HepG2 (cell line): ENCODE data around the gene PIP5K1A. TPM values are rescaled to one million over a fixed set of nuclear protein-coding genes. Genes with fewer than 3 reads are reported as not detected.
A peak's percentile ranks its signal among the peaks of the same experiment; 100 is the strongest.

Source experiments
- ARID4A ChIP-seq: sonication (generic); formaldehyde crosslinking; IDR thresholded peaks from 2 replicates; pipeline ENCODE4 v1.5.0; 2020; ENCODE audit warnings: mild to moderate bottlenecking, missing genetic modification reagents, borderline replicate concordance
- CHD4 ChIP-seq: fragments of 200-600 bp; sonication (generic); IDR thresholded peaks from 2 replicates; pipeline ENCODE4 v1.7.0; 2017; ENCODE audit warnings: mild to moderate bottlenecking, low read length, borderline replicate concordance
- EED ChIP-seq: sonication (generic); formaldehyde crosslinking; IDR thresholded peaks from 2 replicates; pipeline ENCODE4 v1.5.0; 2020; ENCODE audit warnings: mild to moderate bottlenecking, missing genetic modification reagents
- FOSL1 ChIP-seq: sonication (generic); formaldehyde crosslinking; IDR thresholded peaks from 2 replicates; pipeline ENCODE4 v1.9.0; 2021; ENCODE audit warnings: missing genetic modification reagents, borderline replicate concordance
- GABPA ChIP-seq, 2 experiments: IDR thresholded peaks; 2 replicates each; pipeline ENCODE4 v1.6.1; 2011 to 2016; ENCODE audit warnings: low read depth in 2 of 2, low read length in 1 of 2, missing biosample characterization in 1 of 2, missing genetic modification characterization in 1 of 2
- MIER3 ChIP-seq: IDR thresholded peaks from 2 replicates; pipeline ENCODE4 v1.6.1; 2016; ENCODE audit warnings: missing compliant biosample characterization, borderline replicate concordance
- POGZ ChIP-seq: sonication (generic); formaldehyde crosslinking; IDR thresholded peaks from 2 replicates; pipeline ENCODE4 v1.4.0; 2020; ENCODE audit warnings: mild to moderate bottlenecking, missing genetic modification reagents
- PRDM10 ChIP-seq: sonication (generic); formaldehyde crosslinking; IDR thresholded peaks from 2 replicates; pipeline ENCODE4 v1.4.0; 2020; ENCODE audit warnings: low read depth, missing genetic modification reagents
- RFXANK ChIP-seq: IDR thresholded peaks from 2 replicates; pipeline ENCODE4 v1.6.1; 2016
- SIX4 ChIP-seq: sonication (generic); formaldehyde crosslinking; IDR thresholded peaks from 2 replicates; pipeline ENCODE4 v1.4.0; 2020; ENCODE audit warnings: missing genetic modification reagents
- TBX2 ChIP-seq: sonication (generic); formaldehyde crosslinking; IDR thresholded peaks from 2 replicates; pipeline ENCODE4 v1.5.0; 2020; ENCODE audit warnings: missing genetic modification reagents, mild to moderate bottlenecking, borderline replicate concordance
- ZNF326 ChIP-seq: sonication (generic); formaldehyde crosslinking; IDR thresholded peaks from 2 replicates; pipeline ENCODE4 v1.4.0; 2020; ENCODE audit warnings: missing genetic modification reagents, borderline replicate concordance
- ZNF775 ChIP-seq: sonication (generic); formaldehyde crosslinking; IDR thresholded peaks from 2 replicates; pipeline ENCODE4 v1.4.0; 2020; ENCODE audit warnings: missing genetic modification reagents, mild to moderate bottlenecking, moderate library complexity, borderline replicate concordance
- ZSCAN21 ChIP-seq: sonication (generic); formaldehyde crosslinking; IDR thresholded peaks from 2 replicates; pipeline ENCODE4 v1.8.0; 2022; ENCODE audit warnings: mild to moderate bottlenecking, missing genetic modification reagents, moderate library complexity, borderline replicate concordance
- ZSCAN29 ChIP-seq: sonication (generic); formaldehyde crosslinking; conservative IDR thresholded peaks from 2 replicates; pipeline ENCODE4 v1.4.0; 2020; ENCODE audit warnings: mild to moderate bottlenecking, missing genetic modification reagents
- polyA plus RNA-seq, 8 experiments: library from polyadenylated mRNA; depleted of rRNA in 3 of 8; stranded (reverse) in 7 of 8; unstranded in 1 of 8; fragments of >200 nt; fragmentation: Illumina TruSeq in 4 of 8; extraction: Trizol in 4 of 8; gene quantifications; 2 replicates each; pipeline versions ENCODE4 v1.2.1 to v1.2.3, GENCODE V29; 2011 to 2016; ENCODE audit warnings: low read depth in 4 of 8, missing spikeins in 1 of 8, mixed read lengths in 1 of 8; ENCODE audit not compliant: insufficient read depth in 1 of 8
- total RNA-seq, 5 experiments: library from RNA; depleted of rRNA; stranded (reverse); fragments of >200 nt; fragmentation: Illumina TruSeq; extraction: Trizol; gene quantifications; 2 replicates each; pipeline ENCODE4 v1.2.3, GENCODE V29; 2016; ENCODE audit warnings: low read depth in 1 of 5
- TF ChIP-seq, protein P1 (sequence below): sonication (generic); formaldehyde crosslinking; IDR thresholded peaks from 2 replicates; pipeline ENCODE4 v1.4.0; 2020; ENCODE audit warnings: mild to moderate bottlenecking, missing genetic modification reagents
- TF ChIP-seq, protein P2 (sequence below): sonication (generic); formaldehyde crosslinking; IDR thresholded peaks from 2 replicates; pipeline ENCODE4 v1.4.0; 2020; ENCODE audit warnings: missing genetic modification reagents, borderline replicate concordance

Gene PIP5K1A
- total and polyA plus RNA-seq, 2 of the 13 experiments (the other 11 are each of a cell fraction or from before 2014, with no cell fraction given): 45.3 to 65.1 TPM

DNA sequence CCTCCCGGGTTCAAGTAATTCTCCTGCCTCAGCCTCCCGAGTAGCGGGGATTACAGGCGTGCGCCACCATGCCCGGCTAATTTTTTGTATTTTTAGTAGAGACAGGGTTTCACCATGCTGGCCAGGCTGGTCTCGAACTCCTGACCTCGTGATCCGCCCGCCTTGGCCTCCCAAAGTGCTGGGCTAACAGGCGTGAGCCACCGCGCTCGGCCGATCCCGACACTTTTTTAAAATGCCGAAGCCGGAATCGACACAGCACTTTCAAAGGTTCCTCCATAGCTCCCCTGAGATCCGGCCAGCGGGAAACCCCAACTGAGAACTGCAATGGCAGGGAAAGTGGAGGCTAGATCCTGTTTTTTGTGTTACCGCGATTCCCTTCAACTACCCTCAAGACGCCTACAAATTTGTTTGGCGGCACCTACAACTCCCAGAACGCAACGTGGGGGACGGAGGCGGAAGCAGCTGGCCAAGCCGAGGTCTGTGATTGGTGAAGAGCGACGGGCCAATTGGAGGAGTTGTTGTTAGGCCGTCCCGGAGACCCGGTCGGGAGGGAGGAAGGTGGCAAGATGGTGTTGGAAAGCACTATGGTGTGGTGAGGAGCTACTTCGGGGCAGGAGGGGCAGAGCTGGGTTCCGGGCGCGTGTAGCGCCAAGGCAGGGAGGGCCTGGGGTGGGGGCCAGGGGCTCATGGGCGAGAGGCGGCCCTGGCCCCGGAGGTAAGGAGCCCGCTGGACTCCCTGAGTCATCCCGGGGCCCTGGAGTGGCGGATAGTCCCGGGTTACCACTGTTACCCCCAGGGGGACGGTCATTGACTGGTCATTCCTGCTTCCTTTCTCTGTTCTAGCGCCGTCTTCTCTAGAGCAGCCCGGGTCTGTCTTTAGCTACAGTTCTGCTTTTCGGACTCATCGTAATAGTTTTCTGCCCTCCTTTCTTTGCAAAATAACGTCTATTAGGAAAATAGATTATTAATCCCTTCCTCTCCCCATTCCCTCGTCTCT is 56.2 kb downstream of the PIP5K1A start, which contains the start of gene PSMD4 (continued):
- TF ChIP-seq ARID4A (CRISPR knock-in tag): peak; percentile 84
- TF ChIP-seq, protein P1, sequence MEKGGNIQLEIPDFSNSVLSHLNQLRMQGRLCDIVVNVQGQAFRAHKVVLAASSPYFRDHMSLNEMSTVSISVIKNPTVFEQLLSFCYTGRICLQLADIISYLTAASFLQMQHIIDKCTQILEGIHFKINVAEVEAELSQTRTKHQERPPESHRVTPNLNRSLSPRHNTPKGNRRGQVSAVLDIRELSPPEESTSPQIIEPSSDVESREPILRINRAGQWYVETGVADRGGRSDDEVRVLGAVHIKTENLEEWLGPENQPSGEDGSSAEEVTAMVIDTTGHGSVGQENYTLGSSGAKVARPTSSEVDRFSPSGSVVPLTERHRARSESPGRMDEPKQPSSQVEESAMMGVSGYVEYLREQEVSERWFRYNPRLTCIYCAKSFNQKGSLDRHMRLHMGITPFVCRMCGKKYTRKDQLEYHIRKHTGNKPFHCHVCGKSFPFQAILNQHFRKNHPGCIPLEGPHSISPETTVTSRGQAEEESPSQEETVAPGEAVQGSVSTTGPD: peak; percentile 22; the same call in 1 of the 2 replicates
- no peak for TF ChIP-seq SIX4
- no peak for TF ChIP-seq MIER3 (CRISPR knock-in tag)
- TF ChIP-seq ZNF775 (CRISPR knock-in tag): no peak
- TF ChIP-seq PRDM10 (CRISPR knock-in tag): no peak
- TF ChIP-seq GABPA (IDR thresholded peaks at IDR 0.05; ENCODE audit: low read depth, low read length): peak; percentile 76
- peak; percentile 95 for TF ChIP-seq GABPA (CRISPR knock-in tag; IDR thresholded peaks at IDR 0.05; ENCODE audit: low read depth)
- TF ChIP-seq, protein P2, sequence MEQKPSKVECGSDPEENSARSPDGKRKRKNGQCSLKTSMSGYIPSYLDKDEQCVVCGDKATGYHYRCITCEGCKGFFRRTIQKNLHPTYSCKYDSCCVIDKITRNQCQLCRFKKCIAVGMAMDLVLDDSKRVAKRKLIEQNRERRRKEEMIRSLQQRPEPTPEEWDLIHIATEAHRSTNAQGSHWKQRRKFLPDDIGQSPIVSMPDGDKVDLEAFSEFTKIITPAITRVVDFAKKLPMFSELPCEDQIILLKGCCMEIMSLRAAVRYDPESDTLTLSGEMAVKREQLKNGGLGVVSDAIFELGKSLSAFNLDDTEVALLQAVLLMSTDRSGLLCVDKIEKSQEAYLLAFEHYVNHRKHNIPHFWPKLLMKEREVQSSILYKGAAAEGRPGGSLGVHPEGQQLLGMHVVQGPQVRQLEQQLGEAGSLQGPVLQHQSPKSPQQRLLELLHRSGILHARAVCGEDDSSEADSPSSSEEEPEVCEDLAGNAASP (CRISPR knock-in tag): no peak
- peak; percentile 71 for TF ChIP-seq TBX2
- no peak for TF ChIP-seq EED (CRISPR knock-in tag)
- no peak for TF ChIP-seq ZNF326 (CRISPR knock-in tag)
- peak; percentile 51 for TF ChIP-seq POGZ (CRISPR knock-in tag)
- no peak for TF ChIP-seq ZSCAN29 (CRISPR knock-in tag)
- no peak for TF ChIP-seq FOSL1 (CRISPR knock-in tag)
- TF ChIP-seq ZSCAN21: no peak
- TF ChIP-seq RFXANK (CRISPR knock-in tag): 0 out of 2 replicates have a peak, but pooled peaks have one; percentile 75
- peak; percentile 64; the same call in 1 of the 2 replicates for TF ChIP-seq CHD4
